H1 (cell line): ENCODE results near the gene DSCAM. TPM values are rescaled to one million over a fixed set of nuclear protein-coding genes. Genes with fewer than 3 reads are reported as not detected.

Source experiments
- CTCF ChIA-PET: fragments of 300-600 bp; sonication (Branson Sonifier 250); formaldehyde crosslinking; loops from one replicate; lab custom pipeline; 2021; ENCODE audit not compliant: partially characterized antibody; lab: Charles Lee
- POLR2A ChIA-PET: fragments of 300-600 bp; sonication (Branson Sonifier 250); formaldehyde crosslinking; loops from one replicate; lab custom pipeline; 2021; ENCODE audit warnings: inconsistent platforms; ENCODE audit not compliant: partially characterized antibody; lab: Charles Lee
- DNase-seq, 2 experiments: peaks; one replicate each; pipeline versions ENCODE4 v3.0.0 to v3.0.0-alpha.2; 2010 to 2022; ENCODE audit warnings: low spot score in 2 of 2, low read depth in 1 of 2, mixed read lengths in 1 of 2
- FAIRE-seq: peaks from 2 replicates; lab custom pipeline; 2011; peaks lifted over from hg19 to GRCh38; lab: Jason Lieb, UNC
- H2AFZ ChIP-seq: 2 replicates; pipeline ENCODE4 v1.8.1; 2012; ENCODE audit warnings: low read length, inconsistent platforms
- H2AK5ac ChIP-seq: 2 replicates; pipeline ENCODE4 v1.6.1; 2013; ENCODE audit warnings: low read depth, low read length
- H2BK120ac ChIP-seq: replicated peaks from 2 replicates; pipeline ENCODE3; 2013; ENCODE audit warnings: low read depth, low read length, inconsistent platforms
- H2BK12ac ChIP-seq: 2 replicates; pipeline ENCODE4 v1.6.1; 2013; ENCODE audit warnings: low read depth, low read length
- H2BK15ac ChIP-seq: 2 replicates; pipeline ENCODE4 v1.6.1; 2013; ENCODE audit warnings: low read length
- H2BK20ac ChIP-seq: 2 replicates; pipeline ENCODE4 v1.6.1; 2013; ENCODE audit warnings: low read length
- H2BK5ac ChIP-seq: 2 replicates; pipeline ENCODE4 v1.6.1; 2013; ENCODE audit warnings: low read depth, low read length
- H3K14ac ChIP-seq: 2 replicates; pipeline ENCODE4 v1.6.1; 2013; ENCODE audit warnings: inconsistent platforms; ENCODE audit not compliant: insufficient read length
- H3K18ac ChIP-seq: 2 replicates; pipeline ENCODE4 v1.6.1; 2013; ENCODE audit warnings: low read length; ENCODE audit errors: extremely low read depth
- H3K23ac ChIP-seq: 2 replicates; pipeline ENCODE4 v1.6.1; 2013; ENCODE audit warnings: inconsistent platforms; ENCODE audit not compliant: insufficient read length
- H3K23me2 ChIP-seq: 2 replicates; pipeline ENCODE4 v1.6.1; 2013; ENCODE audit warnings: low read depth, low read length
- H3K27ac ChIP-seq: 2 replicates; pipeline ENCODE4 v1.6.1; 2011; ENCODE audit warnings: low read depth, low read length, inconsistent platforms
- H3K27me3 ChIP-seq, 4 experiments: replicated peaks in 1 of 4; 1 replicate in 1 of 4; 2 replicates in 3 of 4; pipeline versions ENCODE4 v1.6.1 to v1.8.1; 2011 to 2013; ENCODE audit warnings: low read length in 3 of 4, mild to moderate bottlenecking in 3 of 4, inconsistent platforms in 2 of 4, mixed read lengths in 2 of 4, moderate library complexity in 1 of 4; ENCODE audit not compliant: control insufficient read depth in 3 of 4, insufficient read depth in 3 of 4; ENCODE audit errors: extremely low read depth in 1 of 4
- H3K36me3 ChIP-seq, 4 experiments: 2 replicates each; pipeline versions ENCODE4 v1.6.1 to v1.8.1; 2011 to 2013; ENCODE audit warnings: mild to moderate bottlenecking in 4 of 4, low read length in 3 of 4, moderate library complexity in 2 of 4, control low read depth in 1 of 4, inconsistent platforms in 1 of 4; ENCODE audit not compliant: insufficient read depth in 4 of 4, control insufficient read depth in 2 of 4
- H3K4ac ChIP-seq: replicated peaks from 2 replicates; pipeline ENCODE3; 2013; ENCODE audit warnings: low read length, low read depth, mixed read lengths, inconsistent platforms; ENCODE audit not compliant: insufficient read length
- H3K4me1 ChIP-seq, 4 experiments: replicated peaks in 1 of 4; 1 replicate in 1 of 4; 2 replicates in 3 of 4; pipeline versions ENCODE4 v1.6.1 to v1.8.1; 2011 to 2013; ENCODE audit warnings: low read length in 3 of 4, inconsistent platforms in 2 of 4, mixed read lengths in 1 of 4; ENCODE audit not compliant: insufficient read depth in 4 of 4, control insufficient read depth in 3 of 4
- H3K4me2 ChIP-seq, 2 experiments: 2 replicates each; pipeline versions ENCODE4 v1.6.1 to v1.8.1; 2011 to 2013; ENCODE audit warnings: low read depth in 2 of 2, low read length in 2 of 2, control low read depth in 1 of 2, inconsistent platforms in 1 of 2, mild to moderate bottlenecking in 1 of 2; ENCODE audit not compliant: insufficient read depth in 1 of 2
- H3K4me3 ChIP-seq, 4 experiments: fragments of 200-600, 300-600 bp in 1 of 4; sonication (generic), shearing (Covaris generic), sonication (Bioruptor Twin) in 1 of 4; 2 replicates each; pipeline versions ENCODE4 v1.5.1 to v1.8.1; 2011 to 2016; ENCODE audit warnings: low read length in 4 of 4, low read depth in 3 of 4, control low read depth in 2 of 4, inconsistent platforms in 2 of 4, mild to moderate bottlenecking in 2 of 4, mixed read lengths in 1 of 4, moderate library complexity in 1 of 4; ENCODE audit not compliant: insufficient read depth in 2 of 4; ENCODE audit errors: extremely low read depth in 1 of 4
- H3K56ac ChIP-seq: replicated peaks from 2 replicates; pipeline ENCODE3; 2013; ENCODE audit warnings: low read depth, mild to moderate bottlenecking, mixed read lengths, low read length, inconsistent platforms; ENCODE audit not compliant: insufficient read length
- H3K79me1 ChIP-seq: 2 replicates; pipeline ENCODE4 v1.6.1; 2013; ENCODE audit warnings: low read depth, low read length, control low read depth
- H3K79me2 ChIP-seq, 2 experiments: 2 replicates each; pipeline versions ENCODE4 v1.6.1 to v1.8.1; 2012 to 2013; ENCODE audit warnings: low read length in 2 of 2, mild to moderate bottlenecking in 2 of 2, inconsistent platforms in 1 of 2; ENCODE audit not compliant: insufficient read depth in 2 of 2, control insufficient read depth in 1 of 2
- H3K9ac ChIP-seq, 4 experiments: replicated peaks in 1 of 4; 1 replicate in 1 of 4; 2 replicates in 3 of 4; pipeline versions ENCODE4 v1.6.1 to v1.8.1; 2011 to 2013; ENCODE audit warnings: low read depth in 3 of 4, low read length in 3 of 4, control low read depth in 2 of 4, mild to moderate bottlenecking in 2 of 4, moderate library complexity in 2 of 4, inconsistent platforms in 1 of 4; ENCODE audit errors: extremely low read depth in 1 of 4
- H3K9me3 ChIP-seq, 2 experiments: 2 replicates each; pipeline versions ENCODE4 v1.6.1 to v1.8.1; 2012 to 2013; ENCODE audit warnings: mild to moderate bottlenecking in 2 of 2, moderate library complexity in 2 of 2, control low read depth in 1 of 2, inconsistent platforms in 1 of 2, low read depth in 1 of 2, low read length in 1 of 2, mixed read lengths in 1 of 2; ENCODE audit not compliant: insufficient read depth in 2 of 2
- H4K20me1 ChIP-seq, 2 experiments: replicated peaks in 1 of 2; 2 replicates each; pipeline versions ENCODE3 to v1.8.1; 2011 to 2013; ENCODE audit warnings: inconsistent platforms in 2 of 2, low read length in 2 of 2, mild to moderate bottlenecking in 1 of 2; ENCODE audit not compliant: insufficient read depth in 2 of 2, control insufficient read depth in 1 of 2
- H4K5ac ChIP-seq: 2 replicates; pipeline ENCODE4 v1.6.1; 2013; ENCODE audit warnings: low read length, low read depth, mixed read lengths, inconsistent platforms; ENCODE audit not compliant: insufficient read length
- H4K8ac ChIP-seq: 2 replicates; pipeline ENCODE4 v1.8.0; 2013; ENCODE audit warnings: mild to moderate bottlenecking, moderate library complexity, low read length, inconsistent platforms; ENCODE audit not compliant: insufficient read depth; ENCODE audit errors: extremely low read depth
- H4K91ac ChIP-seq: replicated peaks from 2 replicates; pipeline ENCODE3; 2013; ENCODE audit warnings: low read length, mixed read lengths, inconsistent platforms; ENCODE audit not compliant: insufficient read length
- ASH2L ChIP-seq: fragments of 200-600, 300-600 bp; sonication (generic); IDR thresholded peaks from one replicate; pipeline ENCODE4 v1.7.1; 2017; ENCODE audit warnings: low read length
- ATF2 ChIP-seq: IDR thresholded peaks from 2 replicates; pipeline ENCODE4 v1.6.1; 2012; ENCODE audit warnings: low read length, inconsistent platforms
- BCL11A ChIP-seq, 2 experiments: IDR thresholded peaks; one replicate each; pipeline ENCODE4 v1.6.1; 2011; ENCODE audit warnings: low read depth in 2 of 2, low read length in 2 of 2, mild to moderate bottlenecking in 2 of 2
- CBX5 ChIP-seq: fragments of 300-800, 300-1000 bp; sonication (generic); IDR thresholded peaks from 2 replicates; pipeline ENCODE4 v1.7.1; 2016; ENCODE audit warnings: antibody characterized with exemption, low read length, low read depth
- HDAC2 ChIP-seq, 2 experiments: fragments of 300-600 bp in 1 of 2; sonication (generic) in 1 of 2; IDR thresholded peaks; 2 replicates each; pipeline ENCODE4 v1.6.1; 2011 to 2012; ENCODE audit warnings: low read depth in 2 of 2, low read length in 2 of 2, mild to moderate bottlenecking in 2 of 2, moderate library complexity in 2 of 2, borderline replicate concordance in 1 of 2, inconsistent platforms in 1 of 2
- JUN ChIP-seq: IDR thresholded peaks from 2 replicates; pipeline ENCODE4 v1.6.1; 2011; ENCODE audit warnings: low read depth, mild to moderate bottlenecking, improper control_type of control experiment, low read length
- NANOG ChIP-seq: IDR thresholded peaks from 2 replicates; pipeline ENCODE4 v1.6.1; 2011; ENCODE audit warnings: low read length, low read depth, mild to moderate bottlenecking, inconsistent platforms; ENCODE audit not compliant: insufficient read depth, poor library complexity, severe bottlenecking
- RBBP5 ChIP-seq: IDR thresholded peaks from 2 replicates; pipeline ENCODE4 v1.7.1; 2012; ENCODE audit warnings: low read depth, mild to moderate bottlenecking, inconsistent platforms, low read length, moderate library complexity, borderline replicate concordance
- RFX5 ChIP-seq: IDR thresholded peaks from 2 replicates; pipeline ENCODE4 v1.6.1; 2011; ENCODE audit warnings: low read depth, low read length, improper control_type of control experiment, borderline replicate concordance
- SP2 ChIP-seq: IDR thresholded peaks from 2 replicates; pipeline ENCODE4 v1.6.1; 2012; ENCODE audit warnings: mild to moderate bottlenecking, low read length, inconsistent platforms
- SP4 ChIP-seq: IDR thresholded peaks from 2 replicates; pipeline ENCODE4 v1.6.1; 2012; ENCODE audit warnings: low read length, inconsistent platforms
- TAF1 ChIP-seq: IDR thresholded peaks from 2 replicates; pipeline ENCODE4 v1.6.1; 2011; ENCODE audit warnings: mild to moderate bottlenecking, low read depth, low read length
- TCF12 ChIP-seq: IDR thresholded peaks from 2 replicates; pipeline ENCODE4 v1.6.1; 2011; ENCODE audit warnings: low read depth, mild to moderate bottlenecking, low read length
- WGBS, 2 experiments: shearing (Covaris generic) in 1 of 2; methylation state at CpG; one replicate each; pipeline versions ENCODE4 v1.1.6 to v1.1.7; 2013 to 2015; ENCODE audit warnings: low lambda C conversion rate in 2 of 2, mixed read lengths in 2 of 2, inconsistent platforms in 1 of 2, low coverage in 1 of 2, missing lambda C conversion rate in 1 of 2; ENCODE audit not compliant: insufficient replicate concordance in 2 of 2, insufficient coverage in 1 of 2, insufficient read length in 1 of 2; ENCODE audit errors: extremely low coverage in 1 of 2, missing lambda C conversion rate in 1 of 2; 5-methylcytosine and 5-hydroxymethylcytosine counted together
- polyA plus RNA-seq, 7 experiments: library from polyadenylated mRNA; depleted of rRNA in 3 of 7; stranded (reverse) in 5 of 7; unstranded in 2 of 7; fragments of >200 nt in 5 of 7; fragments of 200-250 nt in 2 of 7; gene quantifications; 1 replicate in 5 of 7; 2 replicates in 1 of 7; 4 replicates in 1 of 7; pipeline versions ENCODE4 v1.2.1 to v1.2.3, GENCODE V29; 2011 to 2013; ENCODE audit warnings: missing spikeins in 2 of 7, mixed read lengths in 2 of 7
- total RNA-seq: library from RNA; stranded (reverse); fragmentation: NEBNext Ultra II Directional; extraction: Animal tissue kit (Norgen Biotek cat#: 25700); gene quantifications from 2 replicates; pipeline ENCODE4 v1.2.1, GENCODE V29; 2021

The DSCAM gene
- total and polyA plus RNA-seq, 2 of the 8 experiments (the other 6 are each of a cell fraction or from before 2014, with no cell fraction given), result 0.02 to 0.15 TPM

GRCh38 chr21:40839521-40839920 lies 7.4 kb downstream of the DSCAM start:
- Histone ChIP-seq H3K56ac (no peak overlapping the region), H2BK20ac (no peak overlapping the region), H3K9me3 (no peaks in the 10 kb centered on the region), H3K4me3 (no peak overlapping the region), H3K4ac (no peak overlapping the region), H3K4me1 (peaks cover 0 to 2% (median 0%) of the 10 kb centered on the region in 4 experiments; a peak in 2 of 7 replicates), H3K36me3 (no peaks in the 10 kb centered on the region), H3K9ac (no peak overlapping the region), H2AFZ (no peak overlapping the region), H3K4me2 (no peak overlapping the region), H2BK5ac (no peak overlapping the region), H2AK5ac (no peak overlapping the region), H3K79me2 (no peaks in the 10 kb centered on the region), H2BK120ac (no peak overlapping the region), H3K79me1 (no peaks in the 10 kb centered on the region), H4K91ac (no peak overlapping the region), H4K8ac (no peak overlapping the region), H3K23ac (no peak overlapping the region), H3K23me2 (peaks cover 4% of the 10 kb centered on the region), H3K27me3 (peaks cover 0 to 18% (median 14%) of the 10 kb centered on the region in 4 experiments; a peak in 6 of 7 replicates), H2BK12ac (no peak overlapping the region), H3K14ac (no peak overlapping the region), H3K18ac (no peak overlapping the region), H4K20me1 (no peaks in the 10 kb centered on the region), H4K5ac (no peak overlapping the region), H2BK15ac (no peak overlapping the region), H3K27ac (no peak overlapping the region)
- no peak for FAIRE-seq
- CTCF ChIA-PET, result interaction anchor here (0.6 to 0.7 kb wide), 2 partner anchors 9 to 204 kb away, joined by 3 read pairs; no protein-coding TSS in a partner anchor
- no peak for DNase-seq
- WGBS, 2 experiments, result 92% methylated on average over 2 of the region's 2 CpGs; no CpG with 5 or more reads in 1 of the 2 experiments
- POLR2A ChIA-PET, result no interaction called here
- TF ChIP-seq ATF2, result no peak
- no peak for TF ChIP-seq TCF12
- TF ChIP-seq CBX5, result no peak
- TF ChIP-seq HDAC2 (IDR thresholded peaks at IDR 0.05; ENCODE audit: borderline replicate concordance in 1 of 2, low read depth in 2 of 2, low read length in 2 of 2), result no peak
- no peak for TF ChIP-seq RBBP5
- no peak for TF ChIP-seq NANOG
- TF ChIP-seq TAF1, result no peak
- no peak for TF ChIP-seq RFX5
- TF ChIP-seq BCL11A (IDR thresholded peaks at IDR 0.05; ENCODE audit: low read depth in 2 of 2, low read length in 2 of 2), result no peak
- TF ChIP-seq SP4, result no peak
- TF ChIP-seq SP2, result no peak
- TF ChIP-seq ASH2L, result no peak
- TF ChIP-seq JUN, result no peak
